ENCODE measurements around the gene RBCK1.

The RBCK1 gene

DNA sequence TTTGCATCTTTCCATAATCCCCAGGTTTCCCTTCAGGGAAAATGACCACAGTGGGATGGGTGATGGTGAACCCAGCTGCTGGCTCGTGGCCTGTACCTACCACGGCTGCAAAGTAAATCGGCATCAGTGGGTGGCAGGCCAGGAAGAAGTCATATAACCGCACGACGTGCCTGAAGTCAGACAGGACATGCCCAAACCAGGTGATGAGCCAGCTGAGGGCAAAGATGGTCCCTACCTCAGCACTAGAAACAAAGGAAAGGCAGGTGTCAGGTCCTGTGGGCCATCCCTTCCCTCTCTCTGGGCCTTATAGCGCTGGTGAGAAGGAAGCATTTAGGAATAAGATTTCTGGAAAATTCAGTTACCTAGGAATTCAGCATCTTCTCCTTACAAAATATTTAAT lies 32.0 kb downstream of the RBCK1 start:
- no peaks in the 10 kb centered on the region for H3K36me3 ChIP-seq (ENCODE audit: control insufficient read depth, insufficient read depth, low read length)
- TF ChIP-seq, protein P1, sequence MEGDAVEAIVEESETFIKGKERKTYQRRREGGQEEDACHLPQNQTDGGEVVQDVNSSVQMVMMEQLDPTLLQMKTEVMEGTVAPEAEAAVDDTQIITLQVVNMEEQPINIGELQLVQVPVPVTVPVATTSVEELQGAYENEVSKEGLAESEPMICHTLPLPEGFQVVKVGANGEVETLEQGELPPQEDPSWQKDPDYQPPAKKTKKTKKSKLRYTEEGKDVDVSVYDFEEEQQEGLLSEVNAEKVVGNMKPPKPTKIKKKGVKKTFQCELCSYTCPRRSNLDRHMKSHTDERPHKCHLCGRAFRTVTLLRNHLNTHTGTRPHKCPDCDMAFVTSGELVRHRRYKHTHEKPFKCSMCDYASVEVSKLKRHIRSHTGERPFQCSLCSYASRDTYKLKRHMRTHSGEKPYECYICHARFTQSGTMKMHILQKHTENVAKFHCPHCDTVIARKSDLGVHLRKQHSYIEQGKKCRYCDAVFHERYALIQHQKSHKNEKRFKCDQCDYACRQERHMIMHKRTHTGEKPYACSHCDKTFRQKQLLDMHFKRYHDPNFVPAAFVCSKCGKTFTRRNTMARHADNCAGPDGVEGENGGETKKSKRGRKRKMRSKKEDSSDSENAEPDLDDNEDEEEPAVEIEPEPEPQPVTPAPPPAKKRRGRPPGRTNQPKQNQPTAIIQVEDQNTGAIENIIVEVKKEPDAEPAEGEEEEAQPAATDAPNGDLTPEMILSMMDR (IDR thresholded peaks at IDR 0.05), result no peak
- no peaks in the 10 kb centered on the region for H3K9me3 ChIP-seq (ENCODE audit: control insufficient read depth, low read length)
- no peak overlapping the region for H2AFZ ChIP-seq
- no peaks in the 10 kb centered on the region for H3K27me3 ChIP-seq (ENCODE audit: control insufficient read depth, insufficient read depth, low read length)
- H3K79me2 ChIP-seq, result peaks cover 4% of the 10 kb centered on the region
- no peak overlapping the region for H3K27ac ChIP-seq
- H3K4me2 ChIP-seq (ENCODE audit: low read length), result no peak overlapping the region
- no peaks in the 10 kb centered on the region for H3K4me1 ChIP-seq
- no peak overlapping the region for H3K9ac ChIP-seq
- H3K4me3 ChIP-seq (ENCODE audit: low read depth, low read length), result no peak overlapping the region

DNA sequence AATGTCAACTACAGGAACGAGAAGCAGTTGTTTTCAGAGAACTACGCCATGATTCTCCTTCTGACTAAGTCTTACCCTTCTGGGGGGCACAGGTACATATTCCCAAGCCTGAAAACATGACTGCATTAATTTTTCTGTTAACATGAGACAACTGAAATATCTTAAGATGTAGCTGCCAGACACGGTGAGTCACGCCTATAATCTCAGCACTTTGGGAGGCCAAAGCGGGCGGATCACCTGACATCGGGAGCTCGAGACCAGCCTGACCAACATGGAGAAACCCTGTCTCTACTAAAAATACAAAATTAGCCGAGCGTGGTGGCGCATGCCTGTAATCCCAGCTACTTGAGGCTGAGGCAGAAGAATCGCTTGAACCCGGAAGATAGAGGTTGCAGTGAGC lies 32.5 kb downstream of the RBCK1 start:
- no peak overlapping the region for H3K9ac ChIP-seq
- no peak overlapping the region for H3K4me3 ChIP-seq (ENCODE audit: low read depth, low read length)
- H3K36me3 ChIP-seq (ENCODE audit: control insufficient read depth, insufficient read depth, low read length), result no peaks in the 10 kb centered on the region
- peaks cover 4% of the 10 kb centered on the region for H3K79me2 ChIP-seq
- H3K27ac ChIP-seq, result no peak overlapping the region
- H3K9me3 ChIP-seq (ENCODE audit: control insufficient read depth, low read length), result no peaks in the 10 kb centered on the region
- no peak overlapping the region for H2AFZ ChIP-seq
- TF ChIP-seq, protein P1 (IDR thresholded peaks at IDR 0.05), result no peak
- H3K4me2 ChIP-seq (ENCODE audit: low read length), result no peak overlapping the region
- H3K27me3 ChIP-seq (ENCODE audit: control insufficient read depth, insufficient read depth, low read length), result no peaks in the 10 kb centered on the region
- no peaks in the 10 kb centered on the region for H3K4me1 ChIP-seq

- no peak overlapping the region for H2AFZ ChIP-seq
- H3K79me2 ChIP-seq, result peaks cover 8% of the 10 kb centered on the region
- no peak overlapping the region for H3K4me3 ChIP-seq (ENCODE audit: low read depth, low read length)
- no peak overlapping the region for H3K9ac ChIP-seq
- H3K27me3 ChIP-seq (ENCODE audit: control insufficient read depth, insufficient read depth, low read length), result no peaks in the 10 kb centered on the region
- H3K9me3 ChIP-seq (ENCODE audit: control insufficient read depth, low read length), result no peaks in the 10 kb centered on the region
- H3K4me2 ChIP-seq (ENCODE audit: low read length), result no peak overlapping the region
- H3K27ac ChIP-seq, result no peak overlapping the region
- TF ChIP-seq, protein P1 (IDR thresholded peaks at IDR 0.05), result no peak
- no peaks in the 10 kb centered on the region for H3K36me3 ChIP-seq (ENCODE audit: control insufficient read depth, insufficient read depth, low read length)
- no peaks in the 10 kb centered on the region for H3K4me1 ChIP-seq
These were observed 35.2 kb downstream of the RBCK1 start for GRCh38 chr20:443223-443775.

DNA sequence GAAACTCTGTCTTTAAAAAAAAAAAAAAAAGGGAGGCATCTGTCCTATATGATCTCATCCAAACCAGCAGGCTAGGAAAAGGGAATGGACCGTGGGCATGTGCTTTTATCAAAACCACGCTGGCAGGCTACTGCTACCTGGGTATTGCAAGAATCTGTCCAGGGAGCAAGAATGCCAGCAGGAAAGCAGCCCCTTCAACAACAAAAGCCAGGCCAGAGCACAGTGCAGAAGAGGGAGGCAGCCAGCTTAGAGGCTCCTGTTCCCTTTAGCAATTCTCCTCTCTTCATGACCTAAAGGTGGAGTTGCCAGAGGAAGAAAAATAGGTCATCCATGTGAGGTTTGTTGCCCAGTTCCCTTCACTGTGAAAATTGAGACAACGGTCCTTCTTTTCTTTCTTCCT lies 36.0 kb downstream of the RBCK1 start:
- TF ChIP-seq, protein P1 (IDR thresholded peaks at IDR 0.05), result no peak
- no peaks in the 10 kb centered on the region for H3K36me3 ChIP-seq (ENCODE audit: control insufficient read depth, insufficient read depth, low read length)

GRCh38 chr20:444862-445426 lies 36.8 kb downstream of the RBCK1 start:
- TF ChIP-seq, protein P1 (IDR thresholded peaks at IDR 0.05), result no peak
- Histone ChIP-seq H3K36me3 (ENCODE audit: control insufficient read depth, insufficient read depth, low read length) (no peaks in the 10 kb centered on the region), H3K4me1 (no peaks in the 10 kb centered on the region), H3K9ac (no peak overlapping the region), H3K4me2 (ENCODE audit: low read length) (no peak overlapping the region), H3K4me3 (ENCODE audit: low read depth, low read length) (no peak overlapping the region), H3K79me2 (peaks cover 12% of the 10 kb centered on the region), H3K27me3 (ENCODE audit: control insufficient read depth, insufficient read depth, low read length) (no peaks in the 10 kb centered on the region), H3K9me3 (ENCODE audit: control insufficient read depth, low read length) (no peaks in the 10 kb centered on the region), H2AFZ (no peak overlapping the region), H3K27ac (no peak overlapping the region)

More for the DNA sequence above, 36.0 kb downstream of the RBCK1 start:
- Histone ChIP-seq H3K4me2 (ENCODE audit: low read length) (no peak overlapping the region), H2AFZ (no peak overlapping the region), H3K79me2 (peaks cover 8% of the 10 kb centered on the region), H3K27me3 (ENCODE audit: control insufficient read depth, insufficient read depth, low read length) (no peaks in the 10 kb centered on the region), H3K9ac (no peak overlapping the region), H3K27ac (no peak overlapping the region), H3K9me3 (ENCODE audit: control insufficient read depth, low read length) (no peaks in the 10 kb centered on the region), H3K4me1 (no peaks in the 10 kb centered on the region), H3K4me3 (ENCODE audit: low read depth, low read length) (no peak overlapping the region)

Measured in parathyroid adenoma (tissue), 2 donors.